ENCODE data around the gene COMMD9. TPM values are rescaled to one million over a fixed set of nuclear protein-coding genes. Genes with fewer than 3 reads are reported as not detected.
A peak's percentile ranks its signal among the peaks of the same experiment; 100 is the strongest.

COMMD9 gene
- total RNA-seq, 1 experiment from 2014 or later = 28.0 TPM

GRCh38 chr11:36300650-36301049, 11.4 kb upstream of the COMMD9 start:
- no peak for DNase-seq (ENCODE audit: extremely low read depth, low read depth)

DNA sequence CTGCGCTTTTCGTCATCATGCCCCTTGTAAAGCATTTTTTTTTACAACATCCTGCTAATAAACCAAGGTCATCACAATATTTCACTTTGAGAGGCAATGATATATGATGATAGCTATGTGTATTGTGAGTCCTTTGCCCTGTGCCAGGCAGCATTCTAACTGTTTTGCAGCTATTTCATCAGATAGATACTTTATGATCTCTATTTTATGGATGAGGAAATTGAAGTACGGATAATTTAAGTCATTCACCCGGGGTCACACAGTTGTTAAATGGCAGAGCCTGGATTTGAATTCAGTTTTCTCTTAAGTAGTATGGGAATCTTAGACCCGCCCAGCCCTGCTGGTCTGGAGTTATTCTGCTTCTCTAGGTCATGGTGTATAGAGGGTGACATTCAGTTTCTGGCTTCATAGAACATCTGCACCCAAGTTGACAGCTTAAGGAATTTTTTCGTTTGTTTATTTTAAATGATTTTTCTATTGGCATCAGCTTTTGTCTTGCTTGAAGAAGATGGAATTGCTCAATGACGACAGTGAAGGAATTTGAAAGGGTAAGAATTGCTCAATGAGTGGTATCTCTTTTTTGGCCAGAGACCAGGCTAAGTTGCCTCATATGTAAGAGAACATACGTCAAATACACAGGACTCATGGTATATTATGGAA, 7.8 kb upstream of the COMMD9 start:
- DNase-seq (ENCODE audit: extremely low read depth, low read depth) = peak; percentile 49

GRCh38 chr11:36295926-36296325, 6.7 kb upstream of the COMMD9 start, which contains the start of gene PRR5L:
PRR5L (plus strand) TSS chr11:36296288; CDS start chr11:36401122, 104,834 bp downstream.
- no peak for DNase-seq (ENCODE audit: extremely low read depth, low read depth)

- DNase-seq (ENCODE audit: extremely low read depth, low read depth) = peak; percentile 51
Observed at GRCh38 chr11:36292311-36292722, 3.1 kb upstream of the COMMD9 start.

DNA sequence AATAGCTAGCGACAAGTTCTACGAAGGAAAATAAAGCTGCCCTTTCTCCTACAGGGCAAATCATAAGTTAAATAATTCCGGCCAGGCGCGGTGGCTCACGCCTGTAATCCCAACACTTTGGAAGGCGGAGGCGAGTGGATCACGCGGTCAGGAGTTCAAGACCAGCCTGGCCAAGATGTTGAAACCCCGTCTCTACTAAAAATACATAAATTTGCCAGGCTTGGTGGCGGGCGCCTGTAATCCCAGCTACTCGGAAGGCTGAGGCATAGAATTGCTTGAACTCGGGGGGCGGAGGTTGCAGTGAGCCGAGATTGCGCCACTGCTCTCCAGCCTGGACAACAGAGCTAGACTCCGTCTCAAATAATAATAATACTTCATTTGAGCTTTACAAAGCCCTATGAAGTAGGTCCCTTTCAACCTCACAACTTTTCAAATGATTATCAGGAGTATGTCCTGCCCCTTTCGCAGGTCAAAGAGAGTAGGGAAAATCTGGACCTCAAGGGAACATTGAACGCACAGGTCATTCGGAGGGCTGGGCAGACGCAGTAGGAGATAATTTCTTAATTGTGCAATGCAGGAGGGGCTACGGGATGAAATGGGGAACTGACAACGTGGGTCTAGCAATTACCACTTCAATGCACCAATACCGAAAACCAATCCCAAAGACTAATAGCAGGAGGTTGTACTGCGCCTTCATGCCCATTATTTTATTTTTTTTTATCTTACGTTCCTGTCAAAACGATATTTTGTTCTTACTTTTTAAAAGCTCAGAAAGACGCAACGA, 590 bp downstream of the COMMD9 start:
- DNase-seq (ENCODE audit: extremely low read depth, low read depth) = no peak

GRCh38 chr11:36282926-36283325, 6.3 kb downstream of the COMMD9 start:
- no peak for DNase-seq (ENCODE audit: extremely low read depth, low read depth)

DNA sequence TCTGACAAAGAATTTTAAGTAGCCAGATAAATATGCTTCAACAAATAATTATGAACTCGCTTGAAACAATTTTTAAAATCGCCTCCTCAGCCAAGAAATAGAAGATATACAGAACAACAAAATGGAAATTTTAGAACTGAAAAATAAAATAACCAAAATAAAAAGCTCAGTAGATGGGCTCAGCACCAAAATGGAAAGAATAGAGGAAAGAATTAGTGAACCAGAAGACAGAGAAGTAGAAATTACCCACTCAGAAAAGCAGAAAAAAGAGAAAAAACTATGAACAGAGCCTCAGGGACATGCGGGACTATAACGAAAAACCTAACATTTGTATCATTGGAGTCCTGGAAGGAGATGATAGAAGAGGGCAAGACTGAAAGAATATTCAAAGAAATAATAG, 7.4 kb downstream of the COMMD9 start:
- DNase-seq (ENCODE audit: extremely low read depth, low read depth) = no peak

DNA sequence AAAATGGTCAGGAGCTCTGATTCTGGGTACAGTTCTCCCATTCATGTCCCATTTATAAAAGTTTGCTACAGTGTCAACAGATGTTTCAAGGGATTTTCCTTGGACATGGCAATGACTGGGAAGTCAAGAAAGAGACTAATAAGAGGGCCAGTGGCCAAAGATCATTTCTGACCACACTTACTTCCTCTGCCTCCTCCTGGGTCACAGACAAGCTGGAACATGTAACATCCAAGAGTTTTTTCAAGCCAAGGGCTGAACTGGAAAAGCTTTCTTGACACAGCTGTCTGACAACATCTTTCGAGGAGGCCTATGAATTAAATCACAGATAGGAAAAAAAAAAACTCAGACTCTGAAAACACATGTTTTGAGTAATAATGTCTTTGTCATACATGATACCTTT, 8.7 kb downstream of the COMMD9 start:
- DNase-seq (ENCODE audit: extremely low read depth, low read depth) = no peak

DNA sequence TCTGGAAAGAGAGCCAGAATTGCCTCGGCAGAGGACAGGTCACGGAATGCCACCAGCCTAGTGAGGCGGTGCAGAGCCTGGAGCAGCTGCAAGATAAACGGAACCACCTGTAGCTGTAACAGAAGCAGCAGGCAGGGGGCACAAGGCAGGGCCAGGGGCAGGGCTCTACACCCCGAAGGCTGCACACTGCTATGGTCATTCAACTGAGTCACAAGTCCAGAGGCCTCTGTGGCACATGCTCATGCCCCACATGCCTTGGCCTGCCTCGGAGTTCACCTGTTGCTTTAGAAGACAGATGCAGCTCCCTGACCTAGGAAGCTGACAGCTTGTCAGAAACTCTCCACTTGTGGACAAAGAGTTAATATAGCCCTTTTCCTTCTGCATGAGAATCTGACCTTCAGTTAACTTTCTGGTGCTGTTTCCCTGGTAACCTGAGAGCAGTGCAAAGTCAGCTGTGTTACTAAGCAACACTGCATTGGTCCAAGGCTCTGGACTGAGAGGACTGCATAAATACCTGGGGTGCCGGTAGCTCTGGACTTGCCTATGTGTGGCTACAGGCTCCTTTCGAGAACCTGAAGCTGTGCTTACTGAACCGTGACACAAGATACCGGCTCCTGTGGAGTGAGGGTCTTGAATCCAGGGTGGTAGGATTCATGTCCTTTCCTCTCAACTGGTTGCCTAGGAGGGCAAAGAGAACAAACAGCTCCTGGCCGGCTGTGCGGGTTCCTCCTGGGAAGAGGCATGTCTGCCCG, 10.5 kb downstream of the COMMD9 start:
- no peak for DNase-seq (ENCODE audit: extremely low read depth, low read depth)

- no peak for DNase-seq (ENCODE audit: extremely low read depth, low read depth)
Observed at GRCh38 chr11:36274414-36274813, 14.8 kb downstream of the COMMD9 start.

GRCh38 chr11:36273110-36273509, 16.1 kb downstream of the COMMD9 start:
- no peak for DNase-seq (ENCODE audit: extremely low read depth, low read depth)

DNA sequence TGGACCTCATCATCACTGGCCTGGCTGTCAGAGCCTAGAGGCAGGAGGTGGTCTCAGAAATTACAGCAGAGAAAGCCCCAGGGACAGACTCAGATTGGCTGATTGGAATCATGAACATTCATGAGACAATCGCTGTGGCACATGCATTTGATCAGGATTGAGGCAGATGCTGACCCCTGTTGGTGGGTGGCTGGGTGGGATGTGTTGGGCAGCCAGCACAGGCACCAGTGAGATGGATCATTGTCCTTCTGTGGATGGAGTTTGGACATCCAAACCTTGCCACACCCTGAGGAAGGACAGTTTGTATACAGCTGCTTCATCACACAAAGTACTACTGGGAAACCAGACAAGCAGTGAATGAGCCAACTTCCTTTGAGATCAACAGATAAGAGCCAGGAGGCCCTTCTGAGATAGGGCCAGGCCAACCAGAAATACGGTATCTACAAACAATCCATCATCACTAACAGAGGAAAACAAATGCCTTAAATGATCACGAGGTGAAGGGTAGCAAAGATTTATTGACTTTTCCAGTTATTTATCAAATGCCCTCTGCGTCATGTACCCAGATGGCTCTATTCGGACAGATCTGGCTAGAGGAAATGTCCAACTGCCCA, 17.3 kb downstream of the COMMD9 start:
- no peak for DNase-seq (ENCODE audit: extremely low read depth, low read depth)

DNA sequence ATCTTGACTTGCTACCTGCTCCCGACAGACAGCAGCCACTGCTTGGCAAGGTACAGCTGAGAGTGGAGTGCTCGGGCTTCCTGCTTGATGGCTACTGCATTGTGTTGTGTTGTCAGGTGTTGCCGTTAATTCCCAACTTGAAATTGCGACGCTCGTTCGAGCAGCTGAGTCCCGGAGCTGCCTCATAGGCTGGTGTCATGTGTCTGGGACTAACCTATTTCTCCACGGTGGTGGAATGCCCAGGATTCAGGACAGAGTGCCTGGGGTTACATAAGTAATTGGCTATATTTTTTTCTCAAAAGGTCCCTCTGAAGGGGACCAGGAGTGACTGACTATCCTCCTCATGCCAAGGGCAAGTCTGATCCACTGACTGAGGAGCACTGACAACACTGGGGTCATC, 18.5 kb downstream of the COMMD9 start:
- DNase-seq (ENCODE audit: extremely low read depth, low read depth) = no peak

GRCh38 chr11:36268337-36268985, 20.8 kb downstream of the COMMD9 start:
- DNase-seq (ENCODE audit: extremely low read depth, low read depth) = no peak

- no peak for DNase-seq (ENCODE audit: extremely low read depth, low read depth)
Observed at GRCh38 chr11:36266767-36267166, 22.5 kb downstream of the COMMD9 start.

GRCh38 chr11:36265793-36266628, 23.2 kb downstream of the COMMD9 start:
- DNase-seq (ENCODE audit: extremely low read depth, low read depth) = peak; percentile 51

GRCh38 chr11:36264973-36265344, 24.3 kb downstream of the COMMD9 start:
- DNase-seq (ENCODE audit: extremely low read depth, low read depth) = no peak

DNA sequence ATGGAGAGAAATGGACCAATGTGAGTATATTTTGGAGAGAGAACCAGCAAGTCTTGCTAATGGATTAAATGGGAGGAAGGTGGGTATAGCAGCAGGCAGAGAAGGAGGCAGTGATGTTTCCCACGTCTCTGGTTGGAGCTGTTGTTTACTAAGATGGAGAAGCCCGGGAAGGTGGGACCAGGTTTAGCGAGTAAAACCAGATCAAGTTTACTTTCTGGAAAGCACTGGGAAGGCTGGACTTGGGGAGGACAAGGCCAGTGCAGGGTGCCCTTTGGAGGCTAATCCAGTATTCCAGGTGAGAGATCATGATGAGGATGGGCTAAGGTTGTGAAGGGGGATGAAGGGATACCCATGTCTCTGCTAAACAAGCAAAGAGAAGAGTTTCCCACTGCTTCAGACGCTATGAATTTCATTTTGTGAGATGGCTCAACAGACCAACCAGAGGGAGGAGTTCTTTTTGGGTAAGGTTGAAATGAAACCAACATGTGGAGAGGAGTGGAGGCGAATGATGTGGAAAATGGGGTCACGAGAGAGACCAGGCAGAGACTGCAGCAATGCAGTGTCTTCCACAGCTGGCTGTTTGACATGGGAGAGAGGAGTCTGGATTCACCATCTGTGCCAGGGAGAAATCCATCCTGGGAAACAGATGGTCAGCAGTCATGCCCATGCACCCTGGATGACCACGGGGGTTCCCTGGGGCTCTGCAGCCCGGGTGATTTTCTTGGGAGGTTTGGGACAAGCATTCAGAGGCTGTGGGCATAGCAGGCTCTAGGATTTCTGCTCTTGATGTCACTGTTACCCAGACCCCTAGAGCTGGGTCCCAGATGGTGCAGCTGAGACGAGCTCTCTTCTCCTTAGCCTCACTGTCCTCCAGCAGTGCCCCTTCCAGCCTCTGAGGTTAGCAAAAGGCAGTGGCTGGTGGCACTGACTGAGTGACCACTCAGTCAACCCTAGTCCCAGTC, 24.9 kb downstream of the COMMD9 start:
- no peak for DNase-seq (ENCODE audit: extremely low read depth, low read depth)

- no peak for DNase-seq (ENCODE audit: extremely low read depth, low read depth)
Observed at GRCh38 chr11:36261094-36261493, 28.1 kb downstream of the COMMD9 start.

Data from NCI-H460 (cell line).